Fibroblast of lung (primary cell): ENCODE results near the gene GHRL.

Experiments used
- EZH2 ChIP-seq: IDR thresholded peaks from 2 replicates; pipeline ENCODE4 v1.5.1; 2012; ENCODE audit warnings: low read length, control low read depth, mild to moderate bottlenecking; ENCODE audit errors: missing control alignments
- TF ChIP-seq, protein P1 (sequence below), 2 donors: IDR thresholded peaks in 1 of 2; conservative IDR thresholded peaks in 1 of 2; 1 replicate in 1 of 2; 2 replicates in 1 of 2; pipeline ENCODE4 v1.5.1; 2011 to 2012; ENCODE audit warnings: low read length in 2 of 2, control low read depth in 1 of 2, inconsistent platforms in 1 of 2, low read depth in 1 of 2, mild to moderate bottlenecking in 1 of 2

DNA sequence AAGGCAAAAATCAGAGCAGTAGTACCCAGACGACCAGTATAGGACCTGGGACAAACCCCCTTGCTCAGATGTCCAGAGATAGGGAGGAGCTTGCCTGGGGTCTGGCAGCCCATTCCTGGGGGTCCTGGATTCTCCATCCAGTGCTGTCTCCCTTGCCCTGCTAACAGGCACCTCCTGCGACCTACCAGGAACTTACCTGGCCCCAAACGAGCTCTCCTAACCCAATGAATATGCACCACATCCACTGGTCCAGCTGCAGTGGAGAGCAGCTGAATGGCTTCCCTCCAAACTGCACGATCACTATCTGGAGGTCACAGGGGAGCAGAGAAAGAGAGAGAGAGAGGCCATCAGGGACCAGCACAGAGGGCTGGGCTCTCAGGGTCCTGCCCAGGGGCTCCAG lies 47.3 kb upstream of the GHRL start:
- TF ChIP-seq, protein P1, sequence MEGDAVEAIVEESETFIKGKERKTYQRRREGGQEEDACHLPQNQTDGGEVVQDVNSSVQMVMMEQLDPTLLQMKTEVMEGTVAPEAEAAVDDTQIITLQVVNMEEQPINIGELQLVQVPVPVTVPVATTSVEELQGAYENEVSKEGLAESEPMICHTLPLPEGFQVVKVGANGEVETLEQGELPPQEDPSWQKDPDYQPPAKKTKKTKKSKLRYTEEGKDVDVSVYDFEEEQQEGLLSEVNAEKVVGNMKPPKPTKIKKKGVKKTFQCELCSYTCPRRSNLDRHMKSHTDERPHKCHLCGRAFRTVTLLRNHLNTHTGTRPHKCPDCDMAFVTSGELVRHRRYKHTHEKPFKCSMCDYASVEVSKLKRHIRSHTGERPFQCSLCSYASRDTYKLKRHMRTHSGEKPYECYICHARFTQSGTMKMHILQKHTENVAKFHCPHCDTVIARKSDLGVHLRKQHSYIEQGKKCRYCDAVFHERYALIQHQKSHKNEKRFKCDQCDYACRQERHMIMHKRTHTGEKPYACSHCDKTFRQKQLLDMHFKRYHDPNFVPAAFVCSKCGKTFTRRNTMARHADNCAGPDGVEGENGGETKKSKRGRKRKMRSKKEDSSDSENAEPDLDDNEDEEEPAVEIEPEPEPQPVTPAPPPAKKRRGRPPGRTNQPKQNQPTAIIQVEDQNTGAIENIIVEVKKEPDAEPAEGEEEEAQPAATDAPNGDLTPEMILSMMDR (conservative IDR thresholded peaks at IDR 0.05 in 1 of 2, IDR thresholded peaks at IDR 0.05 in 1 of 2; ENCODE audit: low read depth in 1 of 2, low read length in 2 of 2), result no peak
- no peak for TF ChIP-seq EZH2
